COLO668 (cell line): ENCODE data around the gene ZNF771.
"Not testable (repeated sequence)": the region's sequence is repeated elsewhere in the genome, so short reads cannot be mapped to it uniquely, and the experiment has no call there.

Source experiments
- DNase-seq: peaks from one replicate; lab custom pipeline; 2025; ENCODE audit not compliant: unreplicated experiment; lab: John Stamatoyannopoulos, UW

Gene ZNF771

GRCh38 chr16:30458561-30459394 is 51.4 kb downstream of the ZNF771 start:
- no peak for DNase-seq

- DNase-seq: no peak
Observed at GRCh38 chr16:30459456-30459855, 52.0 kb downstream of the ZNF771 start.

- DNase-seq: not testable (repeated sequence)
Observed at GRCh38 chr16:30461426-30461825, 54.0 kb downstream of the ZNF771 start.

- no peak for DNase-seq
Observed at GRCh38 chr16:30464078-30464477, 56.7 kb downstream of the ZNF771 start.
